GM20000 (cell line): ENCODE data around the gene CCDC122.
A peak's percentile ranks its signal among the peaks of the same experiment; 100 is the strongest.

Source experiments
- DNase-seq: peaks from one replicate; pipeline ENCODE4 v3.0.0; 2012; ENCODE audit warnings: low spot score
- CTCF ChIP-seq: IDR thresholded peaks from 2 replicates; pipeline ENCODE4 v1.5.1; 2012; ENCODE audit warnings: mild to moderate bottlenecking, control low read depth; ENCODE audit errors: extremely low read depth, missing control alignments

The CCDC122 gene

GRCh38 chr13:43878892-43879754, at the start of gene CCDC122:
Gene CCDC122 (minus strand): TSS chr13:43879740. CDS start chr13:43869376, 10,364 bp downstream.
- peak; percentile 91 for DNase-seq
- TF ChIP-seq CTCF: no peak

GRCh38 chr13:43924549-43925245, 45.2 kb upstream of the CCDC122 start:
- no peak for TF ChIP-seq CTCF
- DNase-seq: peak; percentile 16

- TF ChIP-seq CTCF: no peak
- DNase-seq: no peak
Measured at GRCh38 chr13:43920965-43921674, 41.6 kb upstream of the CCDC122 start.

GRCh38 chr13:43918636-43919035, 39.1 kb upstream of the CCDC122 start:
- no peak for TF ChIP-seq CTCF

GRCh38 chr13:43916828-43917227, 37.3 kb upstream of the CCDC122 start:
- TF ChIP-seq CTCF: no peak
- no peak for DNase-seq

More at GRCh38 chr13:43918636-43919035, 39.1 kb upstream of the CCDC122 start:
- no peak for DNase-seq

GRCh38 chr13:43915451-43915850, 35.9 kb upstream of the CCDC122 start:
- no peak for TF ChIP-seq CTCF
- DNase-seq: no peak

- no peak for TF ChIP-seq CTCF
- DNase-seq: no peak
Measured at GRCh38 chr13:43911871-43912270, 32.3 kb upstream of the CCDC122 start.
